Measurements from ENCODE around the gene CHPT1. TPM values are rescaled to one million over a fixed set of nuclear protein-coding genes. Genes with fewer than 3 reads are reported as not detected.
A peak's percentile ranks its signal among the peaks of the same experiment; 100 is the strongest.

Gene CHPT1
- total RNA-seq, 2 experiments from 2014 or later, result 14.3 to 20.8 TPM

DNA sequence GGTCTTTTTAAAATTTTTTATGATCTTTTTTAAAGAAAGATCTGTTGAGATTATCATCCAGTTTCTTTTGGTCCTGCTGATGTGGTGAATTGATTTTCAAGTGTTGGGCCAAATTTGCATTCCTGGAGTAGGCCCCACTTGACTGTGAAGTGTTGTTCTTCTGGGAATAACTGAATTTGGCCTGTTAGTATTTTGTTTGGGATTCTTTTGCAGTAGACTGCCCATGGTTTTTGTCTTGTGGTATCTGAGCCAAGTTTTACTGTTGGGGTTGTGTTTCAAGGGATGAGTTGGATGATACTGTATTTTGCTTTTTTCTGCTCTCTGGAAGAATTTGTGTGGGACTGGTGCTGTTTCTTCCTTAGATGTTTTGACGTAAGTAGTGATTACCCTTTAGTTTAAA is 45.8 kb downstream of the CHPT1 start:
- no peaks in the 10 kb centered on the region for H3K27me3 Mint-ChIP-seq
- H3K27ac Mint-ChIP-seq, result peak overlapping the region; percentile 58
- H3K9me3 Mint-ChIP-seq (ENCODE audit: low read depth), result no peaks in the 10 kb centered on the region
- CTCF ChIA-PET, result no interaction called here
- no peak for DNase-seq
- peaks cover 20% of the 10 kb centered on the region for H3K4me1 Mint-ChIP-seq
- no peak for ATAC-seq
- H3K4me3 Mint-ChIP-seq, result no peak overlapping the region
- H3K36me3 Mint-ChIP-seq, result peaks cover 37% of the 10 kb centered on the region

DNA sequence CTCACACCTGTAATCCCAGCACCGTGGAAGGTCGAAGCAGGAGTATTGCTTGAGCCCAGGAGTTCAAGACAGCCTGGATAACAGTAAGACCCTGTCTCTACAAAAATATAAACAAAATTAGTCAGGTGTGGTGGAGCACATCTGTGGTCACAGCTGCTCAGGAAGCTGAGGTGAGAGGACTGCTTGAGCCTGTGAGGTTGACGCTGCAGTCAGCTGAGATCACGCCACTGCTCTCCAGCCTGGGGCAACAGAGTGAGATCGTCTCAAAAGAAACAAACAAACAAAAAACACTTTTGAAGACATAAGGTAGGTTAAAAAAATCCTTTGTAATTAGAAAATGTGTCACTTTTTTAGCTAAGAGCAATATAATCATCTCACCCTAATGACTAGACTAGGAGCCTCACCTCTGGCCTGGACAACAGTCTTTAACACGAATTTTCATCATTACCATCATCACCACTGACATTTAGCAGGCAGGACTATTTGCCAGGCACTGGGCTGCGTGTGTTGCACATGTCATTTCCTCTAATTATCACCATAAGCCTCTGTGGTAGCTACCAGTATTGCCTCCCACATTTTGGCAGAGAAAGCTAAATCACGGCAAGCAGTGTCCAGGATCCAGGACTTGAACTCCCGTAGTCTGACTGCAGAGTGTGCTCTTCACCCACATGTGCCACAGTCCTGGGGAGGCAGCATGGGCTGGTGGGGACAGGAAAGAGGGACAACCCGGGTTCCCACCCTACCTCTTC is 46.5 kb downstream of the CHPT1 start:
- peaks cover 41% of the 10 kb centered on the region for H3K36me3 Mint-ChIP-seq
- no peaks in the 10 kb centered on the region for H3K27me3 Mint-ChIP-seq
- peaks cover 20% of the 10 kb centered on the region for H3K4me1 Mint-ChIP-seq
- no peak overlapping the region for H3K4me3 Mint-ChIP-seq
- ATAC-seq (peak; percentile 67), DNase-seq (peak; percentile 71)
- H3K9me3 Mint-ChIP-seq (ENCODE audit: low read depth), result no peaks in the 10 kb centered on the region
- H3K27ac Mint-ChIP-seq, result peak overlapping the region; percentile 76
- CTCF ChIA-PET, result interaction anchor here (0.8 kb wide), 1 partner anchor 30 kb away, joined by 3 read pairs; no protein-coding TSS in a partner anchor

DNA sequence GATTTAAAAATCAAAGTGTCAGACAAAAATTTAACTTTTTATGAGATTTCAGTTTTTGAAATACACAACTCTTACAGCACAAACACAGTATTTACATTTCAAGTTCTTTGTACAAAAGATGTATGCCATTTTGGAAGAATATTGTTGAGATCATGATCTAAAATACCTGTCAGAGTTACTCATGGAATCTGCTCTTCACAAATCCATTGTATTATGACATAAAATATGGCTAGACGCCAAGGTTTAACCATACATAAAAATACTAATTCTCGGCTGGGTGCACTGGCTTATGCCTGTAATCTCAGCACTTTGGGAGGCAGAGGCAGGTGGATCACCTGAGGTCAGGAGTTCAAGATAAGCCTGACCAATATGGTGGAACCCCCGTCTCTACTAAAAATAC is 48.0 kb downstream of the CHPT1 start:
- Mint-ChIP-seq H3K4me3 (no peak overlapping the region), H3K4me1 (peaks cover 20% of the 10 kb centered on the region), H3K36me3 (peaks cover 44% of the 10 kb centered on the region), H3K9me3 (ENCODE audit: low read depth) (no peaks in the 10 kb centered on the region), H3K27me3 (no peaks in the 10 kb centered on the region), H3K27ac (no peak overlapping the region)
- ATAC-seq, result no peak
- no peak for DNase-seq
- CTCF ChIA-PET, result interaction anchor here (0.8 to 1.1 kb wide), 2 partner anchors 8 to 331 kb away, joined by 3 read pairs; no protein-coding TSS in a partner anchor

DNA sequence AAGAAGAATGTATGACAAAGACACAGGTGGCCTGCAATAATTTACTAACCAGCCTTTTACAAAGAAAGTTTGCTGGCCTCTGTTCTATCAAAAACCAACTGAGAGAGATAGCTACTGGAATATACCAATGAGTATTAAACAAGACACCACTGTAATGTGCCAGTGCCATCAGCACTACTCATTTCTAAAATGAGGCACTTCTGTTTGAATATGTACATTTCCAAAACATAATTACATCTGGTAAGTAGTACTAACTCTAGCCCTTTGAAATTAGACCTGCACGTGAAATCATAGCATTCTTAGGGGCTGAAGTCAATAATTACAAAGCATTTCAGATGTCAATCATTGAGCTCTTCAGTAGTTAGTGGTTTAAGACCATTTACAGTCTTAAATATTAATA is 48.8 kb downstream of the CHPT1 start:
- Mint-ChIP-seq H3K27me3 (no peaks in the 10 kb centered on the region), H3K36me3 (peaks cover 50% of the 10 kb centered on the region), H3K4me1 (peaks cover 20% of the 10 kb centered on the region), H3K27ac (no peak overlapping the region), H3K4me3 (no peak overlapping the region), H3K9me3 (ENCODE audit: low read depth) (no peaks in the 10 kb centered on the region)
- CTCF ChIA-PET, result interaction anchor here (0.6 to 2.3 kb wide), 4 partner anchors 13 to 331 kb away, joined by 3 to 9 read pairs (median 4); no protein-coding TSS in a partner anchor
- DNase-seq (no peak), ATAC-seq (no peak)

DNA sequence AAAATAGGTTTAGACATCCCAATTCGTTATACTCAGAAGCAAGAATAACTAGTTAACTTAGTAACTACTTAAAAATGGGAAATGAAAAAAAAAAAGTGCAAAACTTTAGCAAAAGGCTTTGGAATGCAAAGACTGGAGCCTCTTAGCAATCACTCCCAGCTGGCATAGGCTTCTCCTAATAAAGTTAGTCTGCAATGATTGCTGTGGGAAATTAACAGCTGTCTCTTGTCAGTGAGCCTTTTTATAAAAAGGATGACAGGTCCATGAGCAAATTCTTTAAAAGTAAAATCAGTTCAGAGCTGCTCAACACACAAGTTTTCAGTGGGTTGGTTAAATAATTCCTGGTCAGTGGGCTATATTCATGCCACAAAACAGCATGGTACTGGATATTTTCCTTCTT is 49.2 kb downstream of the CHPT1 start:
- no peaks in the 10 kb centered on the region for H3K27me3 Mint-ChIP-seq
- CTCF ChIA-PET, result interaction anchor here (0.9 to 2.3 kb wide), 2 partner anchors 13 to 85 kb away, joined by 4 to 9 read pairs; no protein-coding TSS in a partner anchor
- peaks cover 52% of the 10 kb centered on the region for H3K36me3 Mint-ChIP-seq
- DNase-seq, result no peak
- peaks cover 20% of the 10 kb centered on the region for H3K4me1 Mint-ChIP-seq
- H3K4me3 Mint-ChIP-seq, result no peak overlapping the region
- no peak overlapping the region for H3K27ac Mint-ChIP-seq
- no peaks in the 10 kb centered on the region for H3K9me3 Mint-ChIP-seq (ENCODE audit: low read depth)
- no peak for ATAC-seq

DNA sequence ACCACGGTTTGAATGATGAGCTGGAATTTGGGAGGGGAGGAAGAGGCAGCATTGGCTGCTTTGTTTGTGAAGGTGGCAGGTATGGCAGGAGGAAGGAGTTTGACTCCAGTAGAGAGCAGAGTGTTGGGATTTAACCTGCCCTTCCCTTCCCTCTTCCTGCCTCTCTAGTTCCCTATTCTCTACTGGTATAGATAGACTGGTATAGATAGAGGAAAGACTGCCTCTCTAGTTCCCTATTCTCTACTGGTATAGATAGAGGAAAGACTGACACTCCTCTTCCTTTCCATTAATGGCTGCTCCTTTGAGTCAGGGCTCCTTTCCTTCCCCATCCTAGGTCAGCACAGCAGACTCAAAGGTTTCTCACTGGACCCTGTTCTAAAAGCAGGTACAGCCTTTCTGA is 50.3 kb downstream of the CHPT1 start:
- H3K36me3 Mint-ChIP-seq, result peaks cover 58% of the 10 kb centered on the region
- ATAC-seq (no peak), DNase-seq (no peak)
- no peaks in the 10 kb centered on the region for H3K27me3 Mint-ChIP-seq
- CTCF ChIA-PET, result interaction anchor here (2.3 kb wide), 1 partner anchor 12 kb away, joined by 9 read pairs; no protein-coding TSS in a partner anchor
- no peak overlapping the region for H3K27ac Mint-ChIP-seq
- H3K9me3 Mint-ChIP-seq (ENCODE audit: low read depth), result no peaks in the 10 kb centered on the region
- H3K4me1 Mint-ChIP-seq, result peaks cover 20% of the 10 kb centered on the region
- no peak overlapping the region for H3K4me3 Mint-ChIP-seq

DNA sequence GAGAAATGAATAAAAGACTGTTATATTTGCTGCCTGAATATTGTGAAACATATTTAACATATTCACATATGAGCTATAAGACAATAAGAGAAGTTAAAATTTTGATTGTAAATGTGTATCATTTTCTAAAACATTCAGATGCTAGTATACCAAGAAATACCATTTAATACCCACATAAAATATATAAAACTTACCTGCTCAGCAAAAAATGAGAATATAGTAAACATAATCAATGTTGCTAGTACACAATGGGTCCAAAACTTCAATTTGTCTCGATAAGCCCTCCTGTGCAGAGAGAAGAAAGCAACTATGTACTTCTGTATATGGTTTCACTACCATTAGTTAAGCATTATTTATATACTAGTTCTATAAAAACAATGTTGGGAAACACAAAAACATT is 51.5 kb downstream of the CHPT1 start:
- Mint-ChIP-seq H3K27ac (no peak overlapping the region), H3K36me3 (peaks cover 56% of the 10 kb centered on the region), H3K27me3 (no peaks in the 10 kb centered on the region), H3K9me3 (ENCODE audit: low read depth) (no peaks in the 10 kb centered on the region), H3K4me1 (peaks cover 12% of the 10 kb centered on the region), H3K4me3 (no peak overlapping the region)
- ATAC-seq, result no peak
- CTCF ChIA-PET, result interaction anchor here (1.0 kb wide), 1 partner anchor 92 kb away, joined by 3 read pairs; no protein-coding TSS in a partner anchor
- DNase-seq, result no peak

DNA sequence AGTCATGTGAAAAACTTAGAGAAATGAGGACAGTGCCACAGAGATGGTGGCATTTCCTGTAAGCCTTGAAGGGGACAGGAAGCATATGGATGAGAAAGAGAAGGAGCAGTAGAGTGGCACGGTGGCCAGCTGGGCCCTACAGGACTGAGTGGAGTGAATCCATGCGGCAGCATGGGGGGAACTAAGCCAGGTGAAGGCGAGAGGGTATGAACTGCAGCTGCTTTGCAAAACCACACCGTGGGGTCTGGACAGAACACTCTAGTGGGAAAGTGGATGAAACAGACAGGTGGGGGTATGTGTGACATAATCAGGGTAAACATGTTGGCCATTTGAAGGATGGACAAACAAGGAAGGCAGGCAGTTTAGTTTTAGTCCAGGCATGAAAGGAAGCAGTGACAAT is 52.2 kb downstream of the CHPT1 start:
- ATAC-seq (no peak), DNase-seq (no peak)
- Mint-ChIP-seq H3K4me3 (no peak overlapping the region), H3K36me3 (peaks cover 51% of the 10 kb centered on the region), H3K27me3 (no peaks in the 10 kb centered on the region), H3K27ac (peak overlapping the region; percentile 26), H3K9me3 (ENCODE audit: low read depth) (no peaks in the 10 kb centered on the region), H3K4me1 (peaks cover 4% of the 10 kb centered on the region)
- CTCF ChIA-PET, result no interaction called here

DNA sequence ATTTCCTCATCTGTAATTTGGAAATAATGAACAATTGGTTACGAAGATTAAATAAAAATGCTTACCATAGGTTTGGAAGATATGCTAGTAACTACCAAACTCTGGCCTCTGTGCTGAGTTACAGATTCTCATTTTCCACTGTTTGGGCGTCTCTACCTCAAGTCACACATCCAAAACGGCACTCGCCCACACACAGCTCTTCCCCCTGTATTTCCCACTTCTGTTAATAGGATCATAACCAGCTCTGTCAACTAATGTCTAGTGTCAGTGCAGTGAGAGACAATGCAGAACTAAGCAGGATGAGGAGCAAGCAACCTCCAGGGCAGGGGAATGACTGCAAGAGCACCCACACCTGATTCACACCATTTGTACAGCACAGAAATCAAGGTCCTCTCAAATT is 52.7 kb downstream of the CHPT1 start:
- DNase-seq (no peak), ATAC-seq (no peak)
- no peaks in the 10 kb centered on the region for H3K27me3 Mint-ChIP-seq
- H3K36me3 Mint-ChIP-seq, result peaks cover 53% of the 10 kb centered on the region
- H3K4me3 Mint-ChIP-seq, result no peak overlapping the region
- no peak overlapping the region for H3K27ac Mint-ChIP-seq
- CTCF ChIA-PET, result no interaction called here
- no peaks in the 10 kb centered on the region for H3K9me3 Mint-ChIP-seq (ENCODE audit: low read depth)
- peaks cover 1% of the 10 kb centered on the region for H3K4me1 Mint-ChIP-seq

DNA sequence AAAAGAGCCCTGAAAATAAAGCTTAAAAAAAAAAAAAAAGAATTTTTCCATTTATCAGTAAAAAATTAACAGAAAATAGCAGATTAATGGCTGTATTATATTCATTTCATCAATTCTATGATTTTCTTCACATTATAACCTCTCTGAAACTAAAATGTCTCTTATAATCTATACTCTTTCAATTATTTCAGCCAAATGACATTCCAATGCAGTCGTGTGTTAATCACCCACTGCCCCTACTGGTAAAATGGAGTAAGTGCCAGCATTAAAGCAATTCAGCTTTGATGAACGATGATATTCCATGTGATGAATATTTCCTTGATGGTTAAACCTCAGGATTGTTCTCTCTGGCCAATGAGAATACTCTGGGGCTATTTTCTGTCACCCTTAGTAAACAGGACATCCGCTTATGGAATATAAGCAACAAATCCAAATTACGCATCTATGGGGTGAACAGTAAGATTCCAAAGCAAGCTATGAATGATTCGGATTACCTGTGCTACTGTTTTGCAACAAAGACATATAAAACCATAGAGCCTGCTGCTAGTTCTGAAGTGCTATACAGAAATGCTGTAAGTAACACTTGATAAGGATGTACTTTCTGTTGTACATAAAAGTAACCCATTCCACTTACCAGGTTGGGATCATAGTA is 62.1 kb downstream of the CHPT1 start:
- no peak for DNase-seq
- H3K36me3 Mint-ChIP-seq, result peaks cover 49% of the 10 kb centered on the region
- no peak for ATAC-seq

DNA sequence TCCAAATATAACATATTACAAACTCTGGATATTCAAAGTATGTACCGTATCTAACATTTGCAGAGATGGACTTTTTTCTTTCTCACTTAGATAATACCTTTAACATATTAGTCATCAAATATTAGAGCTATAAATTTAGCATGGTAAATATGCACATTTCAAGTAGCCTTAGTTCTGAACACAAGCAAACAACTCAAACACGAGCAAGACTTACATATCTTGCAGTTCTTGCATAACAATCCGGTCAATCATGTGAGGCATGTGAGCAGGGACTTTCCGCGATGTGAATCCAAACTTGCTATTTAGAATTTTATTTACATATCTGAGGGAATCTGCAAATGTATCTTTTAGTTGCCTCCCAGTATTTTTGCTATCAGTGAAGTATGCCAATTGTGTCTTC is 63.9 kb downstream of the CHPT1 start:
- ATAC-seq, result no peak
- H3K4me3 Mint-ChIP-seq, result no peak overlapping the region
- CTCF ChIA-PET, result interaction anchor here (0.5 to 3.0 kb wide), 5 partner anchors 12 to 122 kb away, joined by 3 to 13 read pairs (median 6); partner anchors contain the start of gene GNPTAB
- H3K27me3 Mint-ChIP-seq, result no peaks in the 10 kb centered on the region
- no peaks in the 10 kb centered on the region for H3K4me1 Mint-ChIP-seq
- no peaks in the 10 kb centered on the region for H3K9me3 Mint-ChIP-seq (ENCODE audit: low read depth)
- no peak overlapping the region for H3K27ac Mint-ChIP-seq
- H3K36me3 Mint-ChIP-seq, result peaks cover 46% of the 10 kb centered on the region
- no peak for DNase-seq

More for the DNA sequence above, 62.1 kb downstream of the CHPT1 start:
- Mint-ChIP-seq H3K27ac (no peak overlapping the region), H3K4me3 (no peak overlapping the region), H3K27me3 (no peaks in the 10 kb centered on the region), H3K9me3 (ENCODE audit: low read depth) (no peaks in the 10 kb centered on the region), H3K4me1 (no peaks in the 10 kb centered on the region)
- CTCF ChIA-PET, result interaction anchor here (0.9 to 3.0 kb wide), 13 partner anchors 9 to 345 kb away, joined by 3 to 13 read pairs (median 5); partner anchors contain the start of gene GNPTAB

DNA sequence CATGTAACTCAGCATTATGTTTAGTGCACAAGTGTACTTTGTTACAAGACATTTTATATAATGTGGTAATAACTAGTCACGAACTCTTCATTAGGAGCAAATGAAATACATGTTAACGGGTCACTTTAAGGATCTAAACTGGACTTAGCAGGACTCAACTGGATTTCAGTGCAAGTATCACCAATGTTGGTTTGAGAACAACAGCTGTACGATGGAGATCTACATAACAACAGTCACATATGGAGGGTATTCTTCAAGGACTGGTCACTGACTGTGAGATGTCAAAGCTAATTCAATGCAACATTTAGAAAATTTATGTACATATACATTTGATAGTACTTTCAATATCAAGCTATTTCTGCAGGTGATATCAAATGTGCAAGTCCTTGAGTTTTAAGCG is 64.3 kb downstream of the CHPT1 start:
- H3K36me3 Mint-ChIP-seq, result peaks cover 41% of the 10 kb centered on the region
- DNase-seq, result no peak

DNA sequence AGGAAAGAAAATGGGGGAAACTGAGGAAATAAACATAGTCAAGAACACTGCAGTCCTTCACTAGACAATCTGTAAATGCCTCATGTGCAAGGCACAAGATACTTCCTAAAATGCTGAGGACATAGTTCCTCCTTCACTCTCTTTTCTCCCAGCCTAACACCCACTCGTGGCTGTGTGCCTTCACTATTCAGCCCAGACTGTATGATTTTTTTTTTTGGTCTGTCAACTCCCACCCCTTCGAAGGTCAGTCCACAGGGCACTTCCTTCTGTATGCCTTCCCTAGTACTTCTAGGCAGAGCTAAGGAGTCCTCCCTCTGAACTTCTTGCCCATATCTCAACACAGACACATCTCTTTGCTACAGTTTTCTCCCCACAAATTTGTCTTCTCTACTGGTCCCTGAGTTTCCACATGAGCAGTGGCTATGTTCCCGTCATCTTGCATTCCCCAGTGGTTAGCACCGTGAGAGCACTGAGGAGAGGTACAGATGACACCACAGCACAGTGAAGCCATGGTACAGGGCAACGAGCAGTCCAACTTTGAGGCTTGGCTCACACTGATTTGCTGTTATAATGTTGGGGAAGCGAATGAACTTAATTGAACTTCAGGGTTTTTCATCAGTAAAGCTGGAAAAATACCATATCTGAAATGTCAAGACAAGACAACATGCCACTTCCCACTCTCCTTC is 65.9 kb downstream of the CHPT1 start:
- ATAC-seq, result no peak
- Mint-ChIP-seq H3K36me3 (peaks cover 41% of the 10 kb centered on the region), H3K4me3 (no peak overlapping the region), H3K4me1 (no peaks in the 10 kb centered on the region), H3K27me3 (no peaks in the 10 kb centered on the region), H3K27ac (no peak overlapping the region), H3K9me3 (ENCODE audit: low read depth) (no peaks in the 10 kb centered on the region)
- CTCF ChIA-PET, result interaction anchor here (1.5 kb wide), 1 partner anchor 75 kb away, joined by 4 read pairs; no protein-coding TSS in a partner anchor
- no peak for DNase-seq

More for the DNA sequence above, 64.3 kb downstream of the CHPT1 start:
- no peaks in the 10 kb centered on the region for H3K9me3 Mint-ChIP-seq (ENCODE audit: low read depth)
- no peak overlapping the region for H3K4me3 Mint-ChIP-seq
- CTCF ChIA-PET, result interaction anchor here (1.0 to 3.0 kb wide), 4 partner anchors 10 to 77 kb away, joined by 3 to 13 read pairs (median 6); partner anchors contain the start of gene GNPTAB
- no peaks in the 10 kb centered on the region for H3K27me3 Mint-ChIP-seq
- no peak overlapping the region for H3K27ac Mint-ChIP-seq
- no peak for ATAC-seq
- no peaks in the 10 kb centered on the region for H3K4me1 Mint-ChIP-seq

Data from activated CD8-positive, alpha-beta memory T cell treated with anti-CD3 and anti-CD28 coated beads, Interleukin-2, amount 10 ng/mL, durations not matched to agents 7 days and 5 days (primary cell).